Stimulated activated CD8-positive, alpha-beta memory T cell treated with anti-CD3 and anti-CD28 coated beads, Interleukin-4, amount 100 ng/mL, for 4 hours (primary cell): ENCODE measurements around the gene NAXD.
"Not testable (repeated sequence)": the region's sequence is repeated elsewhere in the genome, so short reads cannot be mapped to it uniquely, and the experiment has no call there.

Experiments
- DNase-seq, 2 donors: peaks; one replicate each; pipeline ENCODE4 v3.0.0-alpha.2; 2020; ENCODE audit warnings: low read depth in 2 of 2, low spot score in 1 of 2

Gene NAXD

GRCh38 chr13:110615322-110616102, at the start of gene NAXD:
NAXD (plus strand) TSS chr13:110615545; CDS start chr13:110615602, 57 bp downstream.
- peak; percentile 40 to 42 for DNase-seq

DNA sequence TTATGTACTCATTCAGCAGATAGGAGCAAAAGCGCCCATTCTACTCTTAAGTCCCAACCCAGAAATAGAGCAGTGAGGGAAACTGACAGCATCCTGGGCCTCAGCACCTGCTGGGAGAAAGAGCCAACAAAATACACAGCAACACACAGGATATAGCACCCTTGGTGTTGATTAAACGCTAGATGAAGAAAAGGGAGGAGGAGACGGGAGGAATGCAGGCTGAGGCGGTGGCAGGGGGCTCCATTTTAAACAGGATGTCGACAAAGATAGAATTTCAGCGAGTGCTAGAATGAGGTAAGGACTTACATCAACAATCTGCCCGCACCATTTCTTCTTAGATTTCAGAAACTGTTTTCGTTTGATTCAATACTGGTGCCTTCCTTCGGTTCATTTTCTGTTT, 49.2 kb upstream of the NAXD start:
- no peak for DNase-seq

GRCh38 chr13:110568612-110569011, 46.7 kb upstream of the NAXD start:
- no peak for DNase-seq

GRCh38 chr13:110569962-110570361, 45.4 kb upstream of the NAXD start:
- not testable (repeated sequence) for DNase-seq

- no peak for DNase-seq
These were observed 44.5 kb upstream of the NAXD start for GRCh38 chr13:110570886-110571285.

- no peak for DNase-seq
These were observed 43.2 kb upstream of the NAXD start for GRCh38 chr13:110571896-110572777.

DNA sequence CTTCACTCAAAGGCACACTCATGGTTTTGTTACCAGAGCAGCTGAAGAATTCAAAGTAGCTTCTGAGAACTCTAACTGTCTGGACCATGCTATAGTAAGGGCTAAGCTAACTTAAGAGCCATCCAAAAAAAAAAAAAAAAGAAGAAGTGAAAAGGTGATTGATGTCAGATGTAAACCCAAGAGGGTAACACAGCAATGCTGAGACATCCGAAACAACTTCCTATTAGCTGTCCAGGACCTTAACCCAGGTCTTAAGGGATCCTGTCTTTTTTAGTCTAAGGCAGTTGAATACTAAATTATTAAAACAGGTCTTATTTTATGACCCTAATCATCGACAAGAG, 42.6 kb upstream of the NAXD start:
- DNase-seq: no peak

DNA sequence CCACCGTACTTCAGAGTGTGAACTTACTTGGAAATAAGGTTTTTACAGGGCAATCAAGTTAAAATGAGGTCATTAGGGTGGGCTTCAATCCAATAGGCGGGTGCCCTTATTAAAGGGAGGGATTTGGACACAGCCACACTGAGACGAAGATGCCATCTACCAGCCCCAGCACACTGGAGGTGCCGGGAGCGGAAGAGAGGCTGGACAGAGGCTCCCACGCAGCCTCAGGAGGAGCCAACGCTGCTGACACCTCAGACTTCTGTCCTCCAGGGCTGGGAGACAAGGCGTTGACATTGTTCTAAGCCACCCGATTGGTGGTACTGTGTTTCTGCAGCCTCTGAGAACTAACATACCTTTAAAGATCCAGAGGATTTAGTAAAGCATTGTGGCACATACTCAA, 41.2 kb upstream of the NAXD start:
- no peak for DNase-seq

DNA sequence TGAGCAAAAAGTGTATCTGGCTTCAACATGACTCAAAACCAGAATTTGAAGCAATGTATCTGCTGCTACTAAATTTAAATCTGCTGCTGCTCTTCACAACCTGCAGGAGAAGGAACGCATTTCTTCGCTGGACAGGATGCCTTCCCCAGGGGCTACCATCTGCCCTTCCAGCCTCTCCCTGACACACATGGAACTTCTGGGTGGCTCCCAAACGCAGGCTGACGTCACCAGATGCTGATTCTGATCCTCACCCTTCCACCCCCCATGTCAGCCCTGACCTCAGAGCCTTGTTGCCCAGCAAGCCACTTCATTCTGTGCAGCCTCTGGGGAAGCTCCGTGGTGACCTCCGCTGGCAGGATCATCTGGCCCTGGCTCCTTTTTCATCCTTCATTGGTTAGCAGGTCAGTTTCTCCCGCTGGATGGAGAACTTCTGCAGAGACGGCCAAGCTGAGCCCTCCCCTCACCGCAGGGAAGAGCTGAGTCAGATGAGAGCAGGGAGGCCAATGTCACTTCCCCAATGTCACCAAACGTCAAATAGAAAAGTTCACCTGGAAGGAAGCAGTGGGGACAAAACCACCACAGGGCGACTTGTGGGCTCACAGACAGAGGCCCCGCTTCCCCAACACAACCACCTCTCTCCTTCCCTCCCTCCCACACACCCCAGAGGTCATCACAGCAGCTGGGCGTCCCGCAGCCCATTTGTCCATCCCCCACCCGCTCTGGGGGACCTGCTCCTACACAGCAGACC, 39.8 kb upstream of the NAXD start:
- no peak for DNase-seq

DNA sequence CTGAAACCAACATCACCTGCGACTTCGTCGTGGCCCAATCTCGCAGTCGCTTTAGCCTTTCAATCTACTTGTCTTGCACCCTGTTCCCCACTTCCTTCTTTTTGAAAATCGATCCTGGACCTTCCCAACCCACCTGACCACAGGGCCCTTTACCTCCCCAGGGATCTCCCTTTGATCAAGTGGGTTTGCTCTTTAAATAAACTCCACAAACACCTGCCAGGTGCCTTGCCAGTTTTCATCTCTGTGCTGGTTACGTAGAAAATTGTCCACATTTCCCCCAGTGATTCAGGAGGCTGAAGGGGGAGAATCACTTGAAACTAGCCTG, 39.3 kb upstream of the NAXD start:
- no peak for DNase-seq

GRCh38 chr13:110576736-110577476, 38.4 kb upstream of the NAXD start:
- no peak for DNase-seq

DNA sequence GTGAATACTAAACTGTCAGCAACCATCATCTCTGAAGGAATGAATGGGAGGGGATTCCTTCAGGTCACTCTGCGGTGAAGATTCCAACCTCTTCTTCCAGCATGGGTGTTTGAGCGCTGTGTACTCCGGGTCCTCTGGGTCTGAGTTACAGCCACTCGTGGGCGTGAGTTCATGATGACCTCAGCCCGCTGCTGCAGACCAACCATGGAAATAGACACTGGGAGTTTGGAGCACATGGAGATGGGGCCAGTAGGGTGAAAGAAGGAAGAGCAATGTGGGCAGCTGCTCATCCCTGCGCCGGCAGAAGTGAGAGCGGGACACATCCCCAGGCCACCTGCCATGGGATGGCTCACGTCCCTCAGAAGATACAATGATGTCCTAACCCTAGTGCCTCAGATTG, 37.0 kb upstream of the NAXD start:
- DNase-seq: no peak

GRCh38 chr13:110580800-110581199, 34.5 kb upstream of the NAXD start:
- DNase-seq: no peak

GRCh38 chr13:110581506-110582185, 33.7 kb upstream of the NAXD start:
- DNase-seq: no peak

- DNase-seq: no peak
These were observed 32.9 kb upstream of the NAXD start for GRCh38 chr13:110582421-110582954.

GRCh38 chr13:110583178-110583865, 32.0 kb upstream of the NAXD start:
- no peak for DNase-seq

- no peak for DNase-seq
These were observed 25.5 kb upstream of the NAXD start for GRCh38 chr13:110589793-110590390.

GRCh38 chr13:110590577-110590976, 24.8 kb upstream of the NAXD start:
- DNase-seq: no peak

DNA sequence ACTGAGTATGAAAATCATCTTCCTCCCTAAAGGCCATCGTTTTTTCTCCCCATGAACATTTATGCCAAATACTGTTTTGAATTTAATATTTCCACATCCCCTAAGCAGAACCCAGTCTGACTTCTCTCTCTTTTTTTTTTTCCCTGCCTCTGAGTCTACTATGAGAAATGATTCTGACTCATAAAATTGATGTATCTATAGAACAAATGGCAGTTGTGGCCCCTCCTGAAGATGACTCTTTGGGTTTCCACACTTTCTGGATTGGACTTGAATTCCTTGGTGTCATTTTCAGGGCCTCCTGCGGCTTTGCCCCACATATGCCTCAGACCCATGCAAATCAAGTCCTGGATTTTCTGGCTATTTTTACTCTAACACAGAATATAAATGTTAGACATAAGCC, 22.7 kb upstream of the NAXD start:
- no peak for DNase-seq
